DND-41 (cell line): ENCODE results near the gene FTH1.

ENCODE experiments used
- ATAC-seq: fragments of 200-7000 bp; cut with Tn5 transposase; 3 replicates; pipeline ENCODE4 v1.9.1; 2021; ENCODE audit warnings: low read depth; ENCODE audit not compliant: insufficient read depth
- DNase-seq: peaks from one replicate; pipeline ENCODE4 v3.0.0-alpha.2; 2020
- H2AFZ ChIP-seq: 2 replicates; pipeline ENCODE4 v1.6.0; 2012; ENCODE audit warnings: low read depth, low read length
- H3K27ac ChIP-seq: 2 replicates; pipeline ENCODE4 v1.5.1; 2012; ENCODE audit warnings: low read length, inconsistent platforms
- H3K27me3 ChIP-seq: fragments of 200-600 bp; sonication (generic); 2 replicates; pipeline ENCODE4 v1.6.0; 2012; ENCODE audit warnings: low read length, mild to moderate bottlenecking, inconsistent platforms; ENCODE audit not compliant: insufficient read depth, poor library complexity
- H3K36me3 ChIP-seq: 2 replicates; pipeline ENCODE4 v1.5.1; 2012; ENCODE audit warnings: low read length, inconsistent platforms; ENCODE audit not compliant: insufficient read depth
- H3K4me1 ChIP-seq: 2 replicates; pipeline ENCODE4 v1.5.1; 2012; ENCODE audit warnings: mild to moderate bottlenecking, low read length; ENCODE audit not compliant: insufficient read depth
- H3K4me2 ChIP-seq: 2 replicates; pipeline ENCODE4 v1.6.0; 2012; ENCODE audit warnings: mild to moderate bottlenecking, moderate library complexity, low read length, inconsistent platforms; ENCODE audit not compliant: insufficient read depth
- H3K4me3 ChIP-seq, 2 experiments: fragments of 200-600 bp in 1 of 2; shearing (Covaris generic) in 1 of 2; 2 replicates each; pipeline ENCODE4 v1.5.1; 2012 to 2016; ENCODE audit warnings: inconsistent platforms in 2 of 2, low read length in 2 of 2, mild to moderate bottlenecking in 2 of 2, low read depth in 1 of 2, moderate library complexity in 1 of 2
- H3K79me2 ChIP-seq: 2 replicates; pipeline ENCODE4 v1.6.0; 2012; ENCODE audit warnings: low read length, inconsistent platforms; ENCODE audit not compliant: insufficient read depth
- H3K9ac ChIP-seq: 2 replicates; pipeline ENCODE4 v1.6.0; 2012; ENCODE audit warnings: low read depth, mild to moderate bottlenecking, inconsistent platforms, low read length, moderate library complexity
- H3K9me3 ChIP-seq: 2 replicates; pipeline ENCODE4 v1.5.1; 2012; ENCODE audit warnings: low read length, moderate library complexity, mild to moderate bottlenecking, inconsistent platforms; ENCODE audit not compliant: insufficient read depth, severe bottlenecking
- H4K20me1 ChIP-seq: 2 replicates; pipeline ENCODE4 v1.6.0; 2012; ENCODE audit warnings: low read length; ENCODE audit not compliant: insufficient read depth
- CTCF ChIP-seq: IDR thresholded peaks from 2 replicates; pipeline ENCODE4 v1.5.1; 2012; ENCODE audit warnings: borderline replicate concordance, low read length, moderate library complexity, mild to moderate bottlenecking; ENCODE audit not compliant: poor library complexity, severe bottlenecking; ENCODE audit errors: extremely low read depth
- EZH2 ChIP-seq: IDR thresholded peaks from 3 replicates; pipeline ENCODE4 v1.6.1; 2012; ENCODE audit warnings: borderline replicate concordance, low read depth, mild to moderate bottlenecking, moderate library complexity, low read length, inconsistent platforms; ENCODE audit not compliant: severe bottlenecking

The FTH1 gene

GRCh38 chr11:61924064-61924455 lies 43.4 kb downstream of the FTH1 start:
- DNase-seq = no peak
- Histone ChIP-seq H3K4me2 (no peak overlapping the region), H3K4me3 (no peak overlapping the region), H2AFZ (no peak overlapping the region), H4K20me1 (peaks cover 4% of the 10 kb centered on the region; the same call in 1 of the 2 replicates), H3K27ac (no peak overlapping the region), H3K9ac (no peak overlapping the region), H3K27me3 (peaks cover 11% of the 10 kb centered on the region), H3K9me3 (no peaks in the 10 kb centered on the region), H3K79me2 (no peaks in the 10 kb centered on the region), H3K4me1 (no peaks in the 10 kb centered on the region), H3K36me3 (no peaks in the 10 kb centered on the region)
- no peak for ATAC-seq
- no peak for TF ChIP-seq EZH2
- no peak for TF ChIP-seq CTCF

GRCh38 chr11:61923166-61924063 lies 44.0 kb downstream of the FTH1 start:
- Histone ChIP-seq H3K27me3 (peaks cover 14% of the 10 kb centered on the region), H3K9me3 (no peaks in the 10 kb centered on the region), H3K9ac (no peak overlapping the region), H3K4me1 (no peaks in the 10 kb centered on the region), H2AFZ (no peak overlapping the region), H3K27ac (no peak overlapping the region), H4K20me1 (peaks cover 4% of the 10 kb centered on the region; the same call in 1 of the 2 replicates), H3K4me3 (no peak overlapping the region), H3K36me3 (no peaks in the 10 kb centered on the region), H3K4me2 (no peak overlapping the region), H3K79me2 (no peaks in the 10 kb centered on the region)
- no peak for DNase-seq
- no peak; the same call in 2 of the 3 replicates for ATAC-seq
- TF ChIP-seq CTCF (no peak), EZH2 (no peak)

GRCh38 chr11:61922539-61922938 lies 44.9 kb downstream of the FTH1 start:
- no peak overlapping the region for H3K27ac ChIP-seq
- H3K4me1 ChIP-seq = no peaks in the 10 kb centered on the region
- TF ChIP-seq EZH2 (no peak), CTCF (no peak)

More at GRCh38 chr11:61922539-61922938, 44.9 kb downstream of the FTH1 start:
- no peak overlapping the region for H3K9ac ChIP-seq
- no peak overlapping the region for H3K4me3 ChIP-seq
- H3K9me3 ChIP-seq = no peaks in the 10 kb centered on the region
- peaks cover 4% of the 10 kb centered on the region; the same call in 1 of the 2 replicates for H4K20me1 ChIP-seq
- no peak for DNase-seq
- H3K27me3 ChIP-seq = peaks cover 14% of the 10 kb centered on the region
- no peaks in the 10 kb centered on the region for H3K79me2 ChIP-seq
- no peaks in the 10 kb centered on the region for H3K36me3 ChIP-seq
- ATAC-seq = no peak
- no peak overlapping the region for H3K4me2 ChIP-seq
- H2AFZ ChIP-seq = no peak overlapping the region
